Measurements from ENCODE around the gene RAB7A.

Gene RAB7A

DNA sequence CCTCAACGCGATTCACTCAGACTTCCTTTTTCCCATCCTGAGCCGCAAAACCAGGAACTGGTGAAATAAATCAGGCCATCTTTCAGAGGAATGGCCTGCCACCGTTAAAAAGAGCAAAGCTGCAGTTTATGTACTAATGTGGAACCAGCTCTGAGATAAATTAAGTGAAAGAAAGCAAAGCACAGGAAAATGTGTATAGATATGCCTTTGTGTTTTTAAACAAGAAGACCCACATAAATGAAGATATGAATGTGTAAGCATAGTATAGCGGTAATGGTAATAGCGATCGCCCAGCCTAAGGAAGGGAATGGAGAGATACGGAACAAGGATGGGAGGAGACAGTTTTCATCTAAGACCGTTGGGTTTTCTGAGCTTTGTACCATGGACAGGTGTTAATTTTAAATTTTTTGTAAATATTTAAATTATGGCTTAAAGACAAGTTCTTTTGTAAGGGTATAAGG is 44.6 kb upstream of the RAB7A start:
- H3K9me3 ChIP-seq (ENCODE audit: insufficient read depth, low read length): no peaks in the 10 kb centered on the region
- H3K9me2 ChIP-seq (replicated peaks; ENCODE audit: insufficient read depth, low read length): no peaks in the 10 kb centered on the region
- H3K4me2 ChIP-seq (ENCODE audit: low read depth, low read length, poor library complexity, severe bottlenecking): peak overlapping the region; percentile 97
- peaks cover 21% of the 10 kb centered on the region for H3F3A ChIP-seq (ENCODE audit: insufficient read depth)
- H2AFZ ChIP-seq (ENCODE audit: low read depth, low read length, severe bottlenecking): peak overlapping the region; percentile 92
- TF ChIP-seq CTCF (IDR thresholded peaks at IDR 0.05; ENCODE audit: insufficient read depth, low read length, poor library complexity, severe bottlenecking): no peak
- TF ChIP-seq EZH2phosphoT487 (conservative IDR thresholded peaks at IDR 0.05; ENCODE audit: low read length): no peak
- no peaks in the 10 kb centered on the region for H3K27me3 ChIP-seq (ENCODE audit: low read length)
- no peaks in the 10 kb centered on the region for H3K79me2 ChIP-seq (ENCODE audit: insufficient read depth, low read length)
- peak overlapping the region; percentile 59 for H3K27ac ChIP-seq (ENCODE audit: low read depth, low read length)
- H3K36me3 ChIP-seq (ENCODE audit: low read length): no peaks in the 10 kb centered on the region
- H3K4me3 ChIP-seq (ENCODE audit: insufficient read depth, low read length, poor library complexity, severe bottlenecking): peak overlapping the region; percentile 56
- H3K9ac ChIP-seq (ENCODE audit: low read length): peak overlapping the region; percentile 76
- no peaks in the 10 kb centered on the region for H4K20me1 ChIP-seq (ENCODE audit: low read depth, low read length)

- Histone ChIP-seq H3K4me2 (ENCODE audit: low read depth, low read length, poor library complexity, severe bottlenecking) (no peak overlapping the region), H3K4me3 (ENCODE audit: insufficient read depth, low read length, poor library complexity, severe bottlenecking) (no peak overlapping the region), H3K27ac (ENCODE audit: low read depth, low read length) (no peak overlapping the region), H3K9me3 (ENCODE audit: insufficient read depth, low read length) (no peaks in the 10 kb centered on the region), H3K79me2 (ENCODE audit: insufficient read depth, low read length) (no peaks in the 10 kb centered on the region), H3K27me3 (ENCODE audit: low read length) (no peaks in the 10 kb centered on the region), H2AFZ (ENCODE audit: low read depth, low read length, severe bottlenecking) (no peak overlapping the region), H4K20me1 (ENCODE audit: low read depth, low read length) (no peaks in the 10 kb centered on the region), H3K9me2 (replicated peaks; ENCODE audit: insufficient read depth, low read length) (no peaks in the 10 kb centered on the region), H3K9ac (ENCODE audit: low read length) (no peak overlapping the region), H3K36me3 (ENCODE audit: low read length) (no peaks in the 10 kb centered on the region), H3F3A (ENCODE audit: insufficient read depth) (0 out of 2 replicates have a peak, but pooled peaks cover 8% of the 10 kb centered on the region)
- TF ChIP-seq CTCF (IDR thresholded peaks at IDR 0.05; ENCODE audit: insufficient read depth, low read length, poor library complexity, severe bottlenecking): no peak
- no peak for TF ChIP-seq EZH2phosphoT487 (conservative IDR thresholded peaks at IDR 0.05; ENCODE audit: low read length)
Observed at GRCh38 chr3:128683957-128684356, 42.0 kb upstream of the RAB7A start.

- no peaks in the 10 kb centered on the region for H3K27me3 ChIP-seq (ENCODE audit: low read length)
- H3K79me2 ChIP-seq (ENCODE audit: insufficient read depth, low read length): no peaks in the 10 kb centered on the region
- H3K4me2 ChIP-seq (ENCODE audit: low read depth, low read length, poor library complexity, severe bottlenecking): no peak overlapping the region
- H3K4me3 ChIP-seq (ENCODE audit: insufficient read depth, low read length, poor library complexity, severe bottlenecking): no peak overlapping the region
- no peaks in the 10 kb centered on the region for H3K9me3 ChIP-seq (ENCODE audit: insufficient read depth, low read length)
- H3K9me2 ChIP-seq (replicated peaks; ENCODE audit: insufficient read depth, low read length): no peaks in the 10 kb centered on the region
- H3K9ac ChIP-seq (ENCODE audit: low read length): no peak overlapping the region
- no peak overlapping the region for H3K27ac ChIP-seq (ENCODE audit: low read depth, low read length)
- H4K20me1 ChIP-seq (ENCODE audit: low read depth, low read length): no peaks in the 10 kb centered on the region
- H2AFZ ChIP-seq (ENCODE audit: low read depth, low read length, severe bottlenecking): no peak overlapping the region
- TF ChIP-seq CTCF (IDR thresholded peaks at IDR 0.05; ENCODE audit: insufficient read depth, low read length, poor library complexity, severe bottlenecking): no peak
- TF ChIP-seq EZH2phosphoT487 (conservative IDR thresholded peaks at IDR 0.05; ENCODE audit: low read length): no peak
- no peaks in the 10 kb centered on the region for H3K36me3 ChIP-seq (ENCODE audit: low read length)
- 0 out of 2 replicates have a peak, but pooled peaks cover 8% of the 10 kb centered on the region for H3F3A ChIP-seq (ENCODE audit: insufficient read depth)
Observed at GRCh38 chr3:128684986-128685726, 40.8 kb upstream of the RAB7A start.

Measured in SU-DHL-6 (cell line).